IPS-NIHi11 (cell line): ENCODE measurements around the gene CIB2.

ENCODE experiments used
- DNase-seq: peaks from one replicate; pipeline ENCODE4 v3.0.0; 2012; ENCODE audit warnings: mixed read lengths, low spot score

CIB2 gene

DNA sequence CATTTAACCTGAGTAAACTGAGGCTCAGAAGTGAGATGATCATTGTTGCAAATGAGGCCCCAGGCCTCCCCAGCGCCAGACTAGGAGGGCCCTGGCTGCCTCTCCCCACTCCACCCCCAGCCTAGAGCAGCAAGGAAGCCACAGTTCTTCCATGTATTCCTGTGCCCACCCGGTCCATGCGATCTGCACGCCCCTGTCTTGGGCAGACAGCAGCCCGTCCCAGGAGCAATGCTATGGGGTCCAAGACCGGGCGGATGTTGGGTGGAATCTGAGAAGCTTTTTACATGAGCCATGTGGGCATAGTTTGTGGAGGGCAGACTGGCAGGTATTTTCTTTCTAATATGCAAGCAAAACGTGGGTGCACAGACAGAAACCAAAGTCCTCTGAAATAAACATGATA is 23.8 kb downstream of the CIB2 start:
- no peak for DNase-seq

DNA sequence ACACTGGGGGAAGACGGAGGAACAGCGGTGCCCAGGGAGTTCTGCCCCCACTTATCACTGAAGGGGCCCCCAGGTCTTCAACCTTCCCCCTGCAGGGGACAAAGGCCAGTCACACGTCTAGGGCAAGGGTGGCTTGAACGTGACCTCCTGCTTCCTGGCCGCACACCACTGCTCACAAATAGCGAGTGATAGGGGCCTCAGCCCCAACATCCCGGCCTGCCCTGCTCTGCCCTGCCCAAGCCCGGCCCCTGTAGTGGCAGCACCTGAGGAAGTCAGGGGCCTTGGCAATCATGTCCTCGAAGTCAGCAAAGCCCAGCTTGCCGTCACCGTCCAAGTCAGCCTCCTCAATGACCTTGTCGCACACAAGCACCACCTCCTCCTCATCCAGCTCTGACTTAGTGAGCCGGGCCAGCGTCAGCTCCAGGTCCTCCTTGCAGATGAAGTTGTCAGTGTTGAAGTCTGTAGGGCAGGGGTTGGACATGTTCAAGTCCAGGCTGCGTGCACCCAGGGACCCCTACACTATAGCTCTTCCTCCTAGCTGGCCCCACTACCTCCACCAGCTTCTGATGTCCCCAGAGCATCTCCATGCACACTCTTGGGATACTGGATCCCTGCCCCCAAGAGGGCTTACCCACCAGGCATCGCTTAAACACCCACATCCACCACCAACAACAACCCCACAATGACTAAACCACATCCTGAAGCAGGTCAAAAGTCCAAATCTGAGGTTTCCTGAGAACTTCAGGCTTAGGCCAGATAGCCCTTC is 25.6 kb downstream of the CIB2 start:
- DNase-seq = no peak

DNA sequence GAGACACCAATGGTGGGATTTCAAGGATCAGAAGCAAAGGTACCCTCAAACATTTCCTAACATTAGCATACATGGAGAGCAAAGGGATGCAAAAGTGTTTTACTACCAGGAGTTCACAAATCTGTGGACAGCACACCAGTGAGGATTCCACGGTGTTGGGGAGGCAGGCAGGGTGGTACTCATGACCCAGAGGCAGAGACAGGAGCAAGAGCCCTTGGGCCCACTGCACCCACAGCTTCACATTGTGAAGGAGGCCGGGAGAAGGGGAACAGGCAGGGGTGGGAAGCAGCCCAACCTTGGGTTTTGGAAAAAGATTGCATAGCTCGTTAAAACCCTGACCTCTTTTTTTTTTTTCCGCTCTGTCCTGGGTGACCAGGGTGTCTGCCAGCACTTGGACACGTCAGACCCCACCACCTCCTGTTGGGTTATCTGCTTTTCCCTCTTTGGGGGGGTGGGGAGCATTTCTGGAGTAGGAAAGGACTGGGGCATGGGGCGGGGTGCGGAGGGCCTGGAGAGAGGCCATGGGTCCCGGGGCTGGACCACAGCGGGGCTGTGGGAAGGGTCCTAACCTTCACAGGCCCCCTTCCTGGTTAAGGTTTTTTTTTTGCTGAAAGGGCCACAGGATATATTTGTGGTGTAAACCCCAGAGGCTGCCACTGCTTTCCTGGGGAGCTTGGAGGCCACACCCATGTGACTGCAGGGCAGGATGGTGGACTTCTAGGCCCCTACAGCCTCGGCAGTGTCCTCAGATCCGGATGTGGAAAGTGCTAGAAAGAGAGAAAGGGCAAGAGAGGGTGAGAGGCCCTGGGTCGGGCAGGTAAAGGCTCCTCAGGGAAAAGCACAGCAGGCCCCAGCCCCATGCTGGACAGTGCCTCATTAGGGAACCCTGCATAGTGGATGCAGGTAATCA is 26.4 kb downstream of the CIB2 start:
- DNase-seq = no peak

DNA sequence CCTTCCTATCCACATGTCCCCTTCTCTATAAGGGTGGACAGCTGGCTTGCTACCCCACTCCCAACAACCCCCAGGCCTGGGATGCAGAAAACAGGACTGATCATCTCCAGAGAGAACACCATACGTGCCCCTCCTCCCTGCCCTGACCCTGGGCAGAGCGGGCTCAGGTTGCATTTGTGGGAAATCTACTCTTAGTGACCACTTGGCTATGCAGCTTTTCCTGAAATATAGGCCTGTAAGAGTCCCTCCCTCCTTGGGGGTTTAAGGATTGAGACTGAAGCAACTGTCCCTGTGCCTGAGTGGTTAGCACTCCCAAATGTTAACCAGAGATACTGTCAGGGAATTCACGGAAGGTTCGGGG is 27.1 kb downstream of the CIB2 start:
- DNase-seq = no peak

DNA sequence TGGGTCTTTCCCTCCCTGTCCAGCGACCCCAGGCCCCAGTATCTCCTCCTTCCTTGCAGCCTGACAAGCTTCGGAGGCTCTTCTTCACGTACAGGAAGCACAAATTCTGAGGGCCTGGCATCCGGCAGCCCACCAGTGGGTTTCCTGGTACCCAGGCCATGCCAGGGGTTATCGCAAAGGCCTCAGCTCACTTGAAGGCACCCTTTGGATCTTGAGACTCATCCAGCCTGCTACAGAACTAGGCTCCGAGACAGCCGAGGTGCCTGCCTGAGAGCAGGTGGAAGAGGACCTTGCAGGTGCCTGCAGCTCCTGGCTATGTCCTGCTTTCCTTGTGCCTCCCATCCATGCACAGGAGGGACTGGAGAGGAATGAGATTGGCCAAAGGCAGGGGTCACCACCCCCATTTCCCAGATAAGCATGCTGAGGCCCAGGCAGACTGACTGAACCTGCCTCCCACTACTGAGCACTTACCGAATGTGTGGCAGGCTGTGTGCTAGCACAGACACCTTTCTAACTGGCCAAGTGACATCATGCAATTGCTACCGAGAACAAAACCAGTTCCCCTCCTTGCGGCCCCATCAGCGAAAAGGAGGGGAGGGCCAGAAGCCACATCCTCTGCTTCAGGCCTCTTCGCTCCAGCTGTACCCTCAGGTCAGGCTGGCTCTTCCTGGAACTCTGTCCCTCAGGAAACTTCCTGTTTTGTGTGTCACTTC is 27.7 kb downstream of the CIB2 start:
- no peak for DNase-seq

DNA sequence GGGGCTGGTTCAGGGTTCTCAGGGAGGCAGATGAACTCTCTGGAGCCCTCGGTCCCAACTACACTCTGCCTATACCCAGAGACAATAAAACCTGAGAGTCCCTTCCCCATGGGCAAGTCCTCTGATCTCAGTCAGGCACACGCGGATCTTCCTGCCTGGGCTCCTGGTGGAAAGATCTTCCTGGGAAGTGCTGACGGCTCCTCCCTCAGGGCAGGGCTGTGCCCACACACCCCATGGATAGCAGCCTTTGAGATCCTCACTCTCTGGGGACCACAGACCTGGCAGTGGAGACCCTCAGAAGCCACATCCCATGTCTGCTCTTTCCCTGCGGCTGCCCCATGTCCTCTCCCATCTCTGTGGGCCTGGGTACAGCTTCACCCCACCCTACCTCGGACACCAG is 28.5 kb downstream of the CIB2 start:
- no peak for DNase-seq

DNA sequence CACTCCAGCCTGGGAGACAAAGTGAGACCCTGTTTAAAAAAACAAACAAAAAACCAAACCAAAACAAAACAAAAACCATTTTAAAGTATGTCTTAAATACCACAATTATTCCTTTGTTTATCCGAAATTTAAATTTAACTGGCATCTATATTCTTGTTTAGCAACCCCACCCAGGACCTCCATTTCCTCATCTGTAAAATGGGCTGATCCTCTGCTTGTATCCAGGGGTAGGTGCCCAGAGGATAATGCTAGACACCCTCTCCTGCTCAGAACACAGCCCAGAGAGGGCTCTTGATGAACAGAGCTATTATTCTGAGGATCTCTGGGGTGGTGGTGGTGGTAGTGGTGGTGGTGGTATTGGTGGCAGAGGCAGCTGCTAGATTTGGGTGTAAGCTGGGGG is 29.0 kb downstream of the CIB2 start:
- no peak for DNase-seq

DNA sequence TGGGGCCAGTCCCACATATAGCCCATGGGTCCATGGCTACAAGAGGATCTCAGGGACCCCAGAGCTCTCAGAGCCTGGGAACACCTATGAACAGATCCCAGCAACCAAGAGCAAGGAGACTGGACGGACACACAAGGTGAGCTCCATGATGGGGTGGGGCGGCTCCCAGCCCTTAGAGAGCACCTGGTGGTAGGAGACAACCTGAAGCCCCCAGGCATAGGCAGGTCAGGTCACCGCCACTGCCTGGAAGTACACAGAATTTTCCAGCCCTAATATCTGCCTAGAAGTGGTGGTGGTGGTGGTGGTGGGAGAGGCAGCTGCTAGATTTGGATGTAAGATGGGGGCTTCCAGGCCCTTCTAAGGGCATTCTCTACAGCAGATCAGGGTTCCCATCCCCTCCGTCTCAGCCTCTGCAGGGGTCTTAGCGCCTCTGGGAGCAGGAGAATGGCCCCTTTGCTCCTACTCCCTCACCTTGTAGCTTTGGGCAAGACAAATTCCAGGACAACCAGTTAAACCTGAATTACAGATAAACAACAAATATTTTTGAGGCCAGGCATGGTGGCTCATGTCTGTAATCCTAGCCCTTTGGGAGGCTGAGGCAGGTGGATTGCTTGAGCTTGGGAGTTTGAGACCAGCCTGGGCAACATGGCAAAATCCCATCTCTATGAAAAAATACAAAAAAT is 29.7 kb downstream of the CIB2 start:
- DNase-seq = no peak

DNA sequence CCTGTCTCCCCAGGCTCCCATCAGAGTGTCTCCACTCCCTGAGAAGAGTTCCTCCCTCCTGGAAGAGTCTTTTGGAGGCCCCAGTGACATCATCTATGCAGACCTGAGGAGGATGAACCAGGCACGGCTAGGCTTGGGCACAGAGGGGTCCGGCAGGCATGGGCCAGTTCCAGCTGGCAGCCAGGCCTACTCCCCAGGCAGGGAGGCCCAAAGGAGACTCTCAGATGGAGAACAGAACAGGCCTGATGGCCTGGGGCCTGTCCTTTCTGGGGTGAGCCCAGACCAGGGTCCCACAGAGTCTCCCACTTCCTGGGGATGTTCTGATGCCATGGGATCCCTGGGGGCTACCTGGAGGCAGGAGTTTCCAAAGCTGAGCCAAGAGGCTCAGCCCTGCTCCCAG is 30.4 kb downstream of the CIB2 start:
- no peak for DNase-seq

DNA sequence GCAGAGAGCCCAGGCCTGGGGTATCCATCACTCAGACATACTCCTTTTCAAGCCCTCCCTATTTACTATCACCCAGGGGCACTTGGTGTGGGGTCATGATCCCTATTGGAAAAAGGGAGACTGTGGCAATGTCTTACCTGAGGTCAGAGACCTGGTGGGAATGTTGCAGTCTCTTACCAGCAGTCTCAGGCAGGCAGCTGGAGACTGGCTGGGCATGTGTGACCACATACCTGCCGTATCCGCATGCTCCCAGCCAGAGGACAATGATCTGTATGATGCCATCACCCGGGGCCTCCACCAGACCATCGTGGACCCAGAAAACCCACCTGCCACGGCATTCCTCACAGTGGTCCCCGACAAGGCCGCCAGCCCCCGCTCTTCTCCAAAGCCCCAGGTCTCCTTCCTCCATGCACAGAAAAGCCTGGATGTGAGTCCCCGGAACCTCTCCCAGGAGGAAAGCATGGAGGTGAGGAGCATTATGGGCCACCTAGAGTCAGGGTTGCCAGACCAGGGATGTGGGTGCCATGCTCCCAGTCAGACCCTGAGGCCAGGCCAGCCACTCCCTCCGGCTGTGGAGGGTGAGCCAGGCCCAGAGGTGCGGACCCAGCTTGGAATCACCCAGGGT is 33.0 kb downstream of the CIB2 start:
- DNase-seq = no peak

DNA sequence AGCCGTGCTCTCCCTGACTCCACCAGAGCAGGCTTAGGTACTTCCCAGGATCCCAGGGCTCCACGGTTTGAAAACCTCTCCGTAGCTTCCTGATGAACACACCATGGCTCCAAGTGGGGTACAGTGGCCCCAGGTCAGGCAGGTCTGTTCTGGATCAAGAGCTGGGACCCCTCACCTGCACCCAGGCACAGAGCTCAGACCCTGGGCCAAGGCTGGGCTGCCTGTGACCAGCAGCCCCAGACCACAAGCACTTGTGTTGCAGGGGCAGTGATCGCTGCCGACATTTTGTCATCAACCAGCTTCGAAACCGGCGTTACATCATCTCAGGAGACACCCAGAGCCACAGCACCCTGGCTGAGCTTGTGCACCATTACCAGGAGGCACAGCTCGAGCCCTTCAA is 33.6 kb downstream of the CIB2 start:
- no peak for DNase-seq

DNA sequence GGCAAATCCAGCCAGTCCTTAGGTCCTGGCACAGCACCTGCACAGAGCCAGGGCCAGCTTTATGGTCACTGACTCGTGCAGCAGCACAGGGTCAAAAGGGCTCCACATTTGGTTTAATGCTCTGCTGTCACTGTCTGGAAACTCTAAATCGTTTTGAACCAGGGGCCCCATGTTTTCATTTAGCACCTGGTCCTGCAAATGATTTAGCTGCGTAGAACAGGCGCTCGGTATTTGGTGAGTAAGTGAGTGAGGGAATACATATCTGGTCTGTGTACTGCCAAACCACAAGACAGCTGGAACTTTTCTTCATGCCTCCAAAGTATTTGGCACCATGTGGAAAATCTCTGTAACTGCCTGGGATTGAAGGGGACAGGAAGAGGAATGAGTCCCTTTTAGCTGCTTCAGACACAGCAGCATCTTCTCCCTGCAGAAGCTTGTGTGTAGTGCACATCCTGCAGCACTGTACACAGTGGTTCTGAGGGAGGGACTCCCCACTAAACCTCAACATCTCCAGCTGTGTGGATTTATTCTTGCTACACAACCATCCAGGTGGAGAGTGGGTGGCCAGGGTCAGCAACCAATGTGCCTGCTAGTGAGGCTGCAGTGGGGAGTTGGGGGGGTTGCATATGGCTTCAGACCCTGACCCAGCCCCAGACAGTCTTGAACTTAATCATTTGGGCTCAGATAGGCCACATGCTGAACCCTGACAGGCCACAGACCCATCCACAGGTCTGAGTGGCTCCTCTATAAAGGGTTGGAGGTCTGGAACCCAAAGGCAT is 37.8 kb downstream of the CIB2 start:
- DNase-seq = no peak

DNA sequence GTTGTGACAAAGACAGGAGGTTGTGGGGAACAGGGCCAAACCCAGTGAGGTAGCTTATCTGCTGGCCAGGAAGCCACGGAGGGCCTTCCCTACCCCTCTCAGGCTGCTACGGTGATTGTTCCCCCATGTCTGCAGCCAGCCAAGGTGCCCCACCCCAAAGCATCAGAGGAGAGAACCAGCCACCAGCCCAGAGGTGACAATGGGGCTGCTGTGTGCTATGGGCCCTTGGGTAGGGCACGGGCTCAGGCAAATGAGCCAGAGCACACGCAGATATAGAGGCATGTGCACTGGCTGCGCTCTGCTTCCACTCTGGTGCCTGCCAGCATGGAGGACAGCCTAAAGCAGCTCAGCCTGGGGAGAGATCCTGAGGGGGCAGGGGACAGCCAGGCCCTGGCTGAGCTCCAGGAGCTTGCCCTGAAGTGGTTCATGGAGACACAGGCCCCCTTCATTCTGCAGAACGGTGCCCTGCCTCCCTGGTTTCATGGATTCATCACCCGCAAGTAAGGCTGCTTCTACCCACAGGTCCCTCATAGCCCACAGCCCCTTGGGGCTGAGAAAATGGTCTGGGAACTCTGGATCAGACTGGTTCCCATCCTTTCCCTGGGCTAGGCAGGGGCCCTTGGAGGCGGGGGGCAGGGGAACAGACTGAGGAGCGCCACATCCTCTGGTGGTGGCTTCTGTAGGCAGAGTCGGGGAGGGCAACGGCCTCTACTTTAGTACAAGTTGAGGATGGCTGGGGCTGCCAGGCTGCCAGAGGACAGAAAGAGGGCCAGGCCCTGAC is 38.8 kb downstream of the CIB2 start, which contains the start of gene SH2D7:
Gene SH2D7, plus strand, starts transcription at position 301 of the 781 bp plus-strand sequence. Its CDS starts 24 bp downstream, at position 325.
- no peak for DNase-seq

DNA sequence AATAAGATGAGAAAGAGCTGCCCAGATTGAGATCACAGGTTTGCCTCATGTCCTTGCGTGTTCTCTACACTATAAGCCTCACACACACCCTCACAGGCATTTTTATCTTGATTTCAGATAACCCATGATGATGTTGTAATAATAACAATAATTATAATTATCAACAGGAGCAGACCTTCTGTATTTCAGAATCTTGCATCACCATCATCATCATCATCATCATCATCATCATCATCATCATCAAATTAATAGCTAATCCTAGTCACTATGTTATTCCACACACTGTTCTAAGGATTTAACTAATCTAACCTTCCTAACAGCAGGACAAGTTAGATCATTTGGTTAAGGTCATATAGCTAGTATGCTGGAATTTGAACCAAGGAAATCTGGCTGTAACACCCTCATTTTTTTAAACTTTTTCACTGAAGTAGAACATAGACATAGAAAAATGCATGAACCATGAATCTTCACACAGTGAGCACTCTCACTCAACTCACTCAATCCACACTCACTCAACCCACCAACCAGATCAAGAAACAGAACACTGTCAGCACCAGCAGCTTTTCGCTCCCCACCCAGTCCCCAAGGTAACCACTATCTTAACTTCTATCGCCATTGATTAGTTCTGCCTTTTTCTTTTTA is 40.7 kb downstream of the CIB2 start:
- no peak for DNase-seq

DNA sequence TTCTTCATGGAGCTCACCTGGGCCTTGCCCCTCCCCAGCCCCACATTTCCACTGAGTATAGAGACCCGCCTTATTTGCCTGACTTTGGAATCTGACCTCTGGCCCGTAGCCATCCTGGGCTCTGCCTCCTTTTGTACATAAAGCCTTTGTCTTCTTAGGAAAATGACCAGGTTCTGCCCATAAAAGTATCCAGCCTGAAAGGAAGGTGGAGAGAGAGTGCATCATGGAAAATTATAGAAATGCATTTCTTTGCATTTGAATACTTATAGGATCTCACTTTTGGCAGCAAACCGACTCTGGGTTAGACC is 42.5 kb downstream of the CIB2 start:
- DNase-seq = no peak

DNA sequence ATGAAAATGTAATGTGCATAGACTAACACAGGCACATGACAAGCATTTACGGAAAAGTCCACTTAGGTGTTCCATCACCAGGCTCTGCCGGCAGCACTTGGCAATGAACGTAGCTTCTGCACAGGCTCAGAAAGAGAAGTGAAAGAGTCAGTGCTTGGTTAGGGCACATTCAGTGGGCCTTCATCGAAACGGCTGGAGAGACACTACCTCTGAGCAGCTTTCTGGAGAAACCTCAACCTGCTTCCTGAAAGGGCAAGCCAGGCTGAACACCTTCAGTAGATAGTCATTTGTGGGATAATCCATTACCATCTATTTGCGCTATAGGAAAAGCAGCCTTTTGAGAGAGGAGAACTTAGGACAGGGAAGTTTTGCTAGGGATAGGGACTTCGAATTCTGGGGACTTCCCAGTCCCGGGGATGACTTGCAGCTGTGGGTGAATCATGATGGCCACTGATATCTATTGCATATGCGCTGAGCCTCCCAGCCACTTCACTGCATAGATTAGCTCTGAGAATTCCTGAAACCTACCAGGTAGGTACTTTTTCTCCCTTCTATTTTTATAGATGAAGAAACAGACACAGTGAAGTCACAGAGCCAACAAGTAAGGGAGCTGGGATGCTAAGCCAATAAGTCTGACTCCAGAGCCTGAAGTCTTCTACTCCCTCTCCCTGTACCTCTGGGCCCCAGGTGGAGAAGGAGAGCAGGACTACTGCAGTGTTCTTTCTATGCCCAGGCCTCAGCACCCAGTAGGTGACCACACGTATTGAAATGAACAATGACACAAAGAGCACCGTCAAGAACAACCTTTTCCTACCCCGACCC is 43.1 kb downstream of the CIB2 start:
- DNase-seq = no peak

DNA sequence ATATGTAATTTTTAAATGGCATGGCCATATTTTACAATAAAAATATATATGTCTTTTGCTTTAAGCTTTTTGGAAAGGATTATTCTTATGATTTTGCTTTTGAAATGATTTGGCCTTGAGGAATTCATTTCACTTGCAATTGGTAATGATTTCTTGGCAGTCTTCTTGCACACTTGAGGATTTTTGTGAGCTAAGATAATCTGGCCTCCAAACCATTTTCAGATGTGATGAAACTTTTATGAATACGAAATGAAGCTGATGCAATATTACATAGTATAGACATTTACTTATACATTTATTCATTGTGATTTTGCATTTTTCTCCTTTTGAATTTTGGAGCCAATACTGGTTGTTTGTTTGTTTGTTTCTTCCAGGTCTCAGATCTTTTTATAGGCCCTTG is 45.3 kb downstream of the CIB2 start:
- DNase-seq = no peak

DNA sequence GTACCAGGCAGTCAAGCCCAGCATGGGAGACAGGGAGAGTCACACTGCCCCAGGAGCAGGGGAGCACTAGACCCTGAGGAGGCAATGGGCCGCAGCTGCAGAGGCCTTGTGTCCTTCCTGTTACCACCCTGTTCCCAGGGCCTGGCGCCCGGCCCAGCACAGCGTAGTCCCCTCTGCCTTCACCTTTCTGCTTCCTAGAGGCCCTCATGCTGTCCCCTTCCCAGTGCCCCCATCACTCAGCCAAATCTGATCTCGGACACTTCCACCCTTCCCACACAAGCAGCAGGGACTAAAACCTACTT is 46.8 kb downstream of the CIB2 start:
- DNase-seq = no peak
